Prostate gland (tissue), 2 donors: ENCODE results near the gene ARSB.

ENCODE experiments used
- CTCF ChIP-seq, 4 experiments: fragments of 200-600 bp in 2 of 4; fragments of 450-650 bp in 2 of 4; sonication (generic) in 2 of 4; IDR thresholded peaks; 1 replicate in 3 of 4; 2 replicates in 1 of 4; pipeline ENCODE4 v1.5.1; 2016 to 2019; ENCODE audit warnings: antibody characterized with exemption in 4 of 4, mild to moderate bottlenecking in 2 of 4, moderate library complexity in 2 of 4
- POLR2A ChIP-seq: fragments of 450-650 bp; IDR thresholded peaks from one replicate; pipeline ENCODE4 v1.6.1; 2016; ENCODE audit warnings: antibody characterized with exemption, mild to moderate bottlenecking

DNA sequence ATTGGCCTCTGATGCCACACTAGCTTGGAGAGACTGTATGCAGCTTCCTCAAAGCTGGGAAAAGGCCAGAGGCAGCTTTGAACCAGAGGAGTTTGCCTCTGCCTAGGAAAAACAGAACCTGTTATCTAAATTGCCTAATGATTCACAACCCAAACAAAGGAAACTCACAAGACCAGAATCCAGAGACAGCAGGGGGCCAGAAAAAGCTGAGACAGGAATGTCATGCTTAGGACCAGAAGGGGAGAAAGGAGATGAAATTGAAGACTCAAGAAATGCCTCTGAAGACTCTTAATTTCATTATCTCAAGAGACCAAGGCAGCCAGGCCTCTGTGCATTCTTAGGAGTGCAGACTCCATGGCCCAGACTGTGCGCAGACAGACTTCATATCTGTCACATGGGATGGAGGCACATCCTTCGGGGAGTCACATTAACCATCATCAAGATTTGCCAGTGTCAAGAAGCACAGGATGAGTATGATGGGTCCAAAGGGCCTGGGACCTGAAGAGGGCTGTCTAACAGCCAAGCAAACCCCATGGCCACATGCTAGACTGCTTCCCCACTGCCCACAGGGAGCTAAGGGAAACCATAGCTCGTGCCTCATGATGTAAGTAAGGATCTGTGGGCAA lies 57.3 kb downstream of the ARSB start:
- TF ChIP-seq CTCF (IDR thresholded peaks at IDR 0.05) (no peak), POLR2A (no peak)
